Ovary (tissue), 9 donors: ENCODE results near the gene GPR152. TPM values are rescaled to one million over a fixed set of nuclear protein-coding genes. Genes with fewer than 3 reads are reported as not detected.

Source experiments
- DNase-seq, 5 donors: peaks; one replicate each; pipeline ENCODE4 v3.0.0-alpha.2; 2019 to 2020
- H3K27ac ChIP-seq, 2 donors: fragments of 200-600 bp; one replicate each; pipeline versions ENCODE4 v1.5.1 to v1.8.0; 2019 to 2022
- H3K27me3 ChIP-seq: fragments of 200-600 bp; one replicate; pipeline ENCODE4 v1.8.0; 2022
- H3K36me3 ChIP-seq: fragments of 200-600 bp; sonication (generic); one replicate; pipeline ENCODE4 v1.5.1; 2019
- H3K4me1 ChIP-seq: one replicate; pipeline ENCODE4 v1.8.1; 2013; ENCODE audit warnings: mild to moderate bottlenecking, moderate library complexity; ENCODE audit not compliant: insufficient read depth
- H3K4me3 ChIP-seq: fragments of 200-600 bp; sonication (generic); one replicate; pipeline ENCODE4 v1.5.1; 2017
- H3K9me3 ChIP-seq, 2 donors: fragments of 200-600 bp in 1 of 2; sonication (generic) in 1 of 2; one replicate each; pipeline versions ENCODE4 v1.5.1 to v1.8.1; 2013 to 2019; ENCODE audit warnings: mild to moderate bottlenecking in 1 of 2, moderate library complexity in 1 of 2
- EP300 ChIP-seq: sonication (generic); formaldehyde crosslinking; IDR thresholded peaks from one replicate; pipeline ENCODE4 v1.6.1; 2017; ENCODE audit warnings: antibody characterized with exemption
- POLR2A ChIP-seq: fragments of 450-650 bp; IDR thresholded peaks from one replicate; pipeline ENCODE4 v1.6.1; 2017; ENCODE audit warnings: antibody characterized with exemption, mild to moderate bottlenecking, moderate library complexity
- WGBS, 3 donors: extraction: QIAGEN DNeasy Blood & Tissue Kit in 1 of 3; methylation state at CpG; one replicate each; pipeline versions ENCODE4 v1.1.5 to v1.1.7; 2013 to 2017; 5-methylcytosine and 5-hydroxymethylcytosine counted together
- intact Hi-C, 4 donors: fragments of 100-400 bp; cut with DNase I; formaldehyde crosslinking; loops; one replicate each; pipeline versions ENCODE4 v1.11.0 to v1.15.1; 2022 to 2023
- polyA plus RNA-seq, 2 donors: library from polyadenylated mRNA; stranded (reverse); fragments of 200-250 nt in 1 of 2; fragments of 350-450 nt in 1 of 2; fragmentation: Illumina TruSeq in 1 of 2; extraction: RNeasy Lipid Tissue Mini Kit (QIAGEN cat#74804) in 1 of 2; gene quantifications; one replicate each; pipeline ENCODE4 v1.2.3, GENCODE V29; 2013 to 2014
- total RNA-seq, 7 donors: library from RNA; depleted of rRNA in 2 of 7; stranded (reverse); fragments of >200 nt in 2 of 7; fragmentation: NEBNext Ultra II Directional in 3 of 7; extraction: Animal tissue kit (Norgen Biotek cat#: 25700) in 3 of 7; gene quantifications; one replicate each; pipeline versions ENCODE4 v1.1.0 to v1.2.4, GENCODE V29; 2016 to 2023
- TF ChIP-seq, protein P1 (sequence below), 3 donors: fragments of 450-650 bp in 2 of 3; fragments of 200-600 bp in 1 of 3; IDR thresholded peaks; one replicate each; pipeline versions ENCODE4 v1.5.1 to v1.8.0; 2016 to 2022; ENCODE audit warnings: antibody characterized with exemption in 3 of 3, mild to moderate bottlenecking in 1 of 3
- donor health status: DM: no; HTN: no; CAD: no; lungs with moderate emphysema.
- donor health status: DM: no; HTN: no; CAD: no.
- donor health status: Bipolar disorder and iron deficiency.
- donor health status: DM: yes; HTN: yes; CAD: no.
- donor health status: DM: no; HTN: no; CAD: no.
- donor health status: DM: yes; HTN: yes; CAD: no.

Gene GPR152
- total and polyA plus RNA-seq, 9 donors, result 0.15 TPM; not detected in 8

DNA sequence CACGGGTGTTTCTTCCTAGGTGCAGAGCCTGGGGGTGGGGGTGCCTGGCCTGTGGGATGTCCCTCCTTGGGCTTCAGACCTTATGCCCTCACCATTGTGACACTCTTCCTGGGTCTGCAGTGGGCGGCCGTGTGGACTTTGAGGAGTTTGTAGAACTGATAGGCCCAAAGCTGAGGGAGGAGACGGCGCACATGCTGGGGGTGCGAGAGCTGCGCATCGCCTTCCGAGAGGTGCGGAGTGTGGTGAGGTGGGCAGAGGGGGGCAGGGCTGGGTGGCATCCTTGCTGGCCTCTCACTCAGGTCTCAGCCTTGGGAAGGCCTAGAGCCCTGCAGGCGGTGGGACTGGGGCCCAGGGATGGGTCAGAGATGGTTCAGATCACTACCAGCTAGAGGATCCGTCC lies 4.9 kb upstream of the GPR152 start:
- Histone ChIP-seq H3K9me3 (no peaks in the 10 kb centered on the region), H3K4me3 (no peak overlapping the region), H3K27me3 (no peaks in the 10 kb centered on the region), H3K4me1 (no peaks in the 10 kb centered on the region), H3K36me3 (no peaks in the 10 kb centered on the region), H3K27ac (no peak overlapping the region)
- intact Hi-C loops, result no loop called here
- 86 to 89% (median 87%) methylated on average over 12 of the region's 12 CpGs for WGBS, 3 donors
- TF ChIP-seq, protein P1, sequence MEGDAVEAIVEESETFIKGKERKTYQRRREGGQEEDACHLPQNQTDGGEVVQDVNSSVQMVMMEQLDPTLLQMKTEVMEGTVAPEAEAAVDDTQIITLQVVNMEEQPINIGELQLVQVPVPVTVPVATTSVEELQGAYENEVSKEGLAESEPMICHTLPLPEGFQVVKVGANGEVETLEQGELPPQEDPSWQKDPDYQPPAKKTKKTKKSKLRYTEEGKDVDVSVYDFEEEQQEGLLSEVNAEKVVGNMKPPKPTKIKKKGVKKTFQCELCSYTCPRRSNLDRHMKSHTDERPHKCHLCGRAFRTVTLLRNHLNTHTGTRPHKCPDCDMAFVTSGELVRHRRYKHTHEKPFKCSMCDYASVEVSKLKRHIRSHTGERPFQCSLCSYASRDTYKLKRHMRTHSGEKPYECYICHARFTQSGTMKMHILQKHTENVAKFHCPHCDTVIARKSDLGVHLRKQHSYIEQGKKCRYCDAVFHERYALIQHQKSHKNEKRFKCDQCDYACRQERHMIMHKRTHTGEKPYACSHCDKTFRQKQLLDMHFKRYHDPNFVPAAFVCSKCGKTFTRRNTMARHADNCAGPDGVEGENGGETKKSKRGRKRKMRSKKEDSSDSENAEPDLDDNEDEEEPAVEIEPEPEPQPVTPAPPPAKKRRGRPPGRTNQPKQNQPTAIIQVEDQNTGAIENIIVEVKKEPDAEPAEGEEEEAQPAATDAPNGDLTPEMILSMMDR (IDR thresholded peaks at IDR 0.05), result no peak
- no peak for TF ChIP-seq POLR2A
- no peak for TF ChIP-seq EP300
- peak in 2 of 5 donors; percentile 13 to 14 for DNase-seq

DNA sequence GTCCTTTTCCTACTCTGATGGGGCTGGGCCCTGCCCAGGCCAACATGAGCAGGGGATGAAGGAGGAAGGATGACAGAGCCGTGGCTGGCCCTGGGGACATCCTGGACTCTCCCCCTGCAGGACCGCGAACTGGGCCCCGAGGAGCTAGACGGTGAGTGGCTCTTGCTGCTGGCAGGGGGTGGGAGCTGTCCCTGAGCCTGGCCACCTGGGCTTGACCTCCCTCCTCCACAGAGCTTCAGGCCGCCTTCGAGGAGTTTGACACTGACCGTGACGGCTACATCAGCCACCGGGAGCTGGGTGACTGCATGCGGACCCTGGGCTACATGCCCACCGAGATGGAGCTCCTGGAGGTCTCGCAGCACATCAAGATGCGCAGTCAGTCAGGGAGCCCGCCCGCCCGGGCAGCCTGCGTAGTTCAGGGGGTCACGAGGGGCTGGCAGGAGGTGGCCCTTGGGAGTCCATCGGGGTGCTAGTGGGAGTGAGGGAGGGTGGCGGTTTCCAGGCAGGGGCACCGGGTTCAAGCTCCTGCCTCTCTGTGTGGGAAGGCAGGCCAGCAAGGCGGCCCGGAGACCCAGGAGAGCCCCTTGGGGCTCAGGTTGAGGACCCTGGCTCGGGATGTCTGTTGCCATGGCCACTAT lies 3.7 kb upstream of the GPR152 start:
- H3K4me3 ChIP-seq, result no peak overlapping the region
- H3K27ac ChIP-seq, result no peak overlapping the region
- peak in 2 of 5 donors; percentile 17 for DNase-seq
- TF ChIP-seq, protein P1 (IDR thresholded peaks at IDR 0.05), result no peak
- no peak for TF ChIP-seq EP300
- no peak for TF ChIP-seq POLR2A
- H3K9me3 ChIP-seq, result no peaks in the 10 kb centered on the region
- no peaks in the 10 kb centered on the region for H3K4me1 ChIP-seq
- H3K27me3 ChIP-seq, result no peaks in the 10 kb centered on the region
- 53 to 75% (median 60%) methylated on average over 20 to 25 of the region's 25 CpGs for WGBS, 3 donors
- no peaks in the 10 kb centered on the region for H3K36me3 ChIP-seq
- intact Hi-C loops, result no loop called here

- no peak for DNase-seq
- intact Hi-C loops, result no loop called here
- no peaks in the 10 kb centered on the region for H3K36me3 ChIP-seq
- TF ChIP-seq, protein P1 (IDR thresholded peaks at IDR 0.05), result no peak
- no peak for TF ChIP-seq EP300
- TF ChIP-seq POLR2A, result no peak
- H3K9me3 ChIP-seq, result no peaks in the 10 kb centered on the region
- 87 to 90% (median 89%) methylated on average over 3 of the region's 3 CpGs for WGBS, 3 donors
- no peak within 1 kb of the TSS for H3K27ac ChIP-seq
- no peaks in the 10 kb centered on the region for H3K27me3 ChIP-seq
- no peaks in the 10 kb centered on the region for H3K4me1 ChIP-seq
- H3K4me3 ChIP-seq, result no peak within 1 kb of the TSS
Observed at GRCh38 chr11:67455054-67455453, 2.5 kb upstream of the GPR152 start, which contains the start of gene CABP4. TSS of gene CABP4 (plus strand) at chr11:67455354. CDS start at chr11:67455424, 70 bp downstream.

DNA sequence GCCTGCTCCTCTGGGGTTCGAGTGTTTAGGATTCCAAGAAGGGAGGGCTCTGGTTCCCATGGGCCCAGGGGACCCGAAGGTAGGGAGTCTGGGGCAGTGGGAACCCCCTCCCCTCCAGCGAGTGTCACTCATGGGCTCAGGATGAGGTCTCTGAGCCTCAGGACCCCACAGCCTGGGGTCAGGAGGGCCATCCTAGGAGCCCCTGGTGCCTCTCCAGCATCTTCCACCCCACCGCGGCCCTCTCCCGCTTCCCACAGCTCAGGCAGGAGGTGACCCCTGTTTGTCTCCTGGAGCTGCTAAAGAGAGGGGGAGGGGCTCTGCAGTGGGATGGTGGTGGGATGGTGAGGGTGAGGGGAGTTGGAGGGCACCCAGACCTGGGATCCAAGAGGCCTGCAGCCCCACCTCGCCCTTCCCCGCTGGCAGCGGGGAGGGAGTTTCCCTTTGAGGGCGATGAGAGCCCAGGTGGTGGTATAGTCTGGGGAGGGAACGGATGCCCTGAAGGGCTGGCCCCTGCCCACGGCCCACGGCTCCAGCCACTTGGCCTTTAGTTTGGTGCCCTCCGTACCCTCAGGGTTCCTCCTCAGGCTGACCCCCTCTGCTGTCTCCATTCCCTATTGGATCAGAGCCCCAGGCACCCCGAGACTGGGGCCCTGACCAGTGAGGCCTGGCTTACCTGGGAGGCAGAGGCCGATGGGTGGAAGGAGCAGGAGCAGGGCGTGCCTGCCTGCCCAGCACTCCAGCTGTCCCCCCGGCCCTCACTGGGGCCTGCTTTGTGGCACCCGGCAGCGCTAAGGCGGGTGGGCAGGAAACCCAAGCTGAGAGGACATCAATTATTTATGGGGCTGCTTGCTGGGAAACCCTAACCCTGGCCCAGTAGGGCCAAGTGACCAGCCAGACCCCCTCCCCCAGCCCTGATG lies 1.5 kb upstream of the GPR152 start:
- Histone ChIP-seq H3K36me3 (no peaks in the 10 kb centered on the region), H3K27me3 (no peaks in the 10 kb centered on the region), H3K9me3 (no peaks in the 10 kb centered on the region), H3K4me1 (no peaks in the 10 kb centered on the region), H3K4me3 (no peak overlapping the region), H3K27ac (no peak overlapping the region)
- 78 to 88% (median 85%) methylated on average over 19 to 21 of the region's 21 CpGs for WGBS, 3 donors
- no peak for TF ChIP-seq EP300
- TF ChIP-seq, protein P1 (IDR thresholded peaks at IDR 0.05), result no peak
- TF ChIP-seq POLR2A, result no peak
- peak in 1 of 5 donors; percentile 14 for DNase-seq
- intact Hi-C loops, result no loop called here
